GM12874 (cell line): Measurements from ENCODE around the gene ALDH4A1.

Experiments
- TF ChIP-seq, protein P1 (sequence below): IDR thresholded peaks from 2 replicates; pipeline ENCODE4 v1.5.1; 2011; ENCODE audit warnings: low read depth, mild to moderate bottlenecking, control low read depth, low read length, moderate library complexity; ENCODE audit not compliant: insufficient read depth

ALDH4A1 gene

DNA sequence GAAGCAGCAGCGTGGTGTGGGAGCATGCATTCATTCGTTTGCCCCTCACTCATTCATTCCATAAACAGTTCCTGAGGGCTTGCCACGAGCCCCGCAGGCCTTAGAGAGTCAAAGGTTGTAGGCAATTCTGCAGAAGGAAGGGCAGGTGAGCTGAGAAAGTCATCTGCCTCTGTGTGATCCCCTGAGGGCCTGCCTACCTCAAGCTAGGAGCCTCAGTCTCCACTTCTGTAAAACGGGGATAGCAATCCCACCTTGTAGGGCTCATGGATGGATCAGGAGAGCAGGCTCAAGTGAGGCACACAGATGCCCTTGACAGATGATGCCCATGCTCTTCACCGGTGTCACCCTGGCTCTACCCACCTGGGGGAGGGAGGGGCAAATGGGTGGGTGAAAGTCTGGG lies 26.6 kb upstream of the ALDH4A1 start:
- TF ChIP-seq, protein P1, sequence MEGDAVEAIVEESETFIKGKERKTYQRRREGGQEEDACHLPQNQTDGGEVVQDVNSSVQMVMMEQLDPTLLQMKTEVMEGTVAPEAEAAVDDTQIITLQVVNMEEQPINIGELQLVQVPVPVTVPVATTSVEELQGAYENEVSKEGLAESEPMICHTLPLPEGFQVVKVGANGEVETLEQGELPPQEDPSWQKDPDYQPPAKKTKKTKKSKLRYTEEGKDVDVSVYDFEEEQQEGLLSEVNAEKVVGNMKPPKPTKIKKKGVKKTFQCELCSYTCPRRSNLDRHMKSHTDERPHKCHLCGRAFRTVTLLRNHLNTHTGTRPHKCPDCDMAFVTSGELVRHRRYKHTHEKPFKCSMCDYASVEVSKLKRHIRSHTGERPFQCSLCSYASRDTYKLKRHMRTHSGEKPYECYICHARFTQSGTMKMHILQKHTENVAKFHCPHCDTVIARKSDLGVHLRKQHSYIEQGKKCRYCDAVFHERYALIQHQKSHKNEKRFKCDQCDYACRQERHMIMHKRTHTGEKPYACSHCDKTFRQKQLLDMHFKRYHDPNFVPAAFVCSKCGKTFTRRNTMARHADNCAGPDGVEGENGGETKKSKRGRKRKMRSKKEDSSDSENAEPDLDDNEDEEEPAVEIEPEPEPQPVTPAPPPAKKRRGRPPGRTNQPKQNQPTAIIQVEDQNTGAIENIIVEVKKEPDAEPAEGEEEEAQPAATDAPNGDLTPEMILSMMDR = no peak

DNA sequence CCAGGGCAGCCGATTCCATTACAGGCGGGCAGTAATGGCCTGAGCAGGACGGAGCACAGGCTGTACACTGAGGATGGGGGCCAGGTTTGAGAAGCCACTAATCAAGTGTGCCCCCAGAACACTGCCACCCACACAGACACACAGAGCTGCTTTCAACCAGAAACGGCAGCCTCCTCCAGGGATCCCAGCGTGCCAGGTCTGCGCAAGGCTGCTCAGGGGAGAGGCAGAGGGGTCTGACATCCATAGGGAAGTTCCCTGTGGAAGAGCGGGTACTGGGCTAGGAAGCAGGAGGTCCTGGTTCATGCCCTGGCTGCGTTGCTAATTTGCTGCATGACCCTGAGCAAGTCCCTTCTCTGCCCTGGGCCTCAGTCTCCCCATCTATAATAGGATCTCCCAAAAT lies 26.1 kb upstream of the ALDH4A1 start:
- TF ChIP-seq, protein P1 = no peak

DNA sequence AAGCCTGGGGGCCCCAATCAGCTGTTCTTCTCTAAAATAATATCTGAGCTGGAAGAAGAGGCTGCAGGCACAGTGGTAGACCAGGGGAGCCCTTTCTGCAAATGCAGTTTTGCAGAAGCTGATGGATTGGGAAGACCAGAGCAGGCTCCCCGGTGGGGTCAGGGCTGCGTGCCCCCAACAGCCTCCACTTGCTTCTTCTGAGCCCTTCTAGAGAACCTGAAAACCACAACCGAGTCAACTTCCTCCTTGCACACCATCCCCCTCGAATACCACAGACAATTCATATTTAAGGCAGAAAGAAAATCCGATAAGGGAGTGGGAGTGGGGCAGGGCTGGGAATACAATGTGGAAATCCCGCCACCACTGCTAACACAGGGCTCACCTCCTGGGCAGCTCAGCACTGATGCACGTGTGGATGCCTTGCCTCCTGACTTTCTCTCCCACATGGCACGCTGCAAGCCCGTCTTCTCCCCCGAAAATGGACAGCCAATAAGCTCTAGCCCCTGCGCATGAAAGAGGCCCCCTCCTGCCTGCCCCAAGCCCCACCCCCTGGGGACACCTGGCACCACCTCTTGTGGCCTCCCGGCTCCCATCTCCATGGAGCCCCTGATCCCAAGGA lies 25.4 kb upstream of the ALDH4A1 start:
- TF ChIP-seq, protein P1 = no peak

- TF ChIP-seq, protein P1 = no peak
Observed at GRCh38 chr1:18927082-18927653, 24.8 kb upstream of the ALDH4A1 start.

DNA sequence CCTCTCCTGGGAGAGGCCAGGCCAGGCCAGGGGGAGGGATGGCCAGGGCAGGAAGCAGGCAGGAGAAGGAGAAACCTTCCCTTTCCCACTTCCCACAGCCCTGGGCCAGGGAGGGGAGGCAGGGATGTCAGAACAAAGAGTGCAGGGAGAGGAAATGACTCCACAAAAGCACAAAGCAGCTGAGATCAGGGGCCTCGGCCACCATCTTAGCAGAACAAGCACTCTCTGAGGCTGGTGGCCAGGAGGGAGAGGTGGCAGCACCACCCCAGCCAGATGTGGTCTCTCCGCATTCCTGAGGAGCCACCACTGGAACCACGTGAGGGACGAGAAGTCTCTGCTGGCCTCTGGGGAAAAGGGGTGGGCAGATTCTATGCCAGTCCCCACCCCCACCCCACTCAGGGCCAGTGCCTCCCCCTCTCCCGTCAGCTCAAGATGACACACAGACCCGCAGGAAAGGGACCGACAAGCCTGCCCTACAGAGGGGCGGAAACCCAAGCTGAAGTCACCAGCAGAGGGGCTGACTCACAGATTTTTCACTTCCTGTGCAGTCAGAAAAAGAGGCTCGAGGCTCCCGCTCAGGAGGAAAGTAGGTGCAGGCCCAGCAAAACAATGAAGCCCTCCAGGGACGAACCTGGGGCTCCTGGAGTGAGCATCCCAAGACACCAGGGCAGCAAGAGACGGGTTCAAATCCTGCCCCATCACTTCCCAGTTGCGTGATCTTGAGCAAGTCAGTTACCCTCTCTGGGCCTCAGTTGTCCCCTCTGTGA lies 24.1 kb upstream of the ALDH4A1 start:
- TF ChIP-seq, protein P1 = no peak

GRCh38 chr1:18925279-18925678 lies 22.9 kb upstream of the ALDH4A1 start:
- TF ChIP-seq, protein P1 = no peak

- TF ChIP-seq, protein P1 = no peak
Observed at GRCh38 chr1:18924221-18924691, 21.9 kb upstream of the ALDH4A1 start.
